K562 (cell line): ENCODE results near the gene BANP. TPM values are rescaled to one million over a fixed set of nuclear protein-coding genes. Genes with fewer than 3 reads are reported as not detected.
A peak's percentile ranks its signal among the peaks of the same experiment; 100 is the strongest.

Experiments used
- ARHGAP35 ChIP-seq: fragments of 450-650 bp; IDR thresholded peaks from 2 replicates; pipeline ENCODE4 v1.6.1; 2018; ENCODE audit not compliant: partially characterized antibody
- CBX2 ChIP-seq: fragments of 200-600 bp; sonication (generic); IDR thresholded peaks from one replicate; pipeline ENCODE4 v1.6.1; 2012; ENCODE audit warnings: mild to moderate bottlenecking, low read length, inconsistent platforms; ENCODE audit not compliant: insufficient read depth, poor library complexity, severe bottlenecking
- EP300 ChIP-seq: IDR thresholded peaks from 2 replicates; pipeline ENCODE4 v1.6.1; 2012; ENCODE audit warnings: low read length, improper control_type of control experiment
- ETV1 ChIP-seq: fragments of 450-650 bp; conservative IDR thresholded peaks from 2 replicates; pipeline ENCODE4 v1.6.1; 2016; ENCODE audit warnings: missing genetic modification characterization, control low read depth, low read depth, missing compliant biosample characterization
- FOSL1 ChIP-seq: fragments of 200-800 bp; sonication (Bioruptor generic); conservative IDR thresholded peaks from 2 replicates; pipeline ENCODE4 v1.6.1; 2016; ENCODE audit warnings: missing genetic modification characterization, missing compliant biosample characterization
- GATAD2B ChIP-seq: fragments of 450-650 bp; IDR thresholded peaks from 2 replicates; pipeline ENCODE4 v1.6.1; 2017; ENCODE audit warnings: mild to moderate bottlenecking, borderline replicate concordance
- IFI16 ChIP-seq: fragments of 250-450 bp; sonication (Bioruptor Pico); IDR thresholded peaks from 2 replicates; pipeline ENCODE4 v2.1.2; 2022; ENCODE audit warnings: mild to moderate bottlenecking, inconsistent platforms
- KDM1A ChIP-seq, 2 experiments: fragments of 450-650 bp; IDR thresholded peaks; 2 replicates each; pipeline ENCODE4 v1.6.1; 2016; ENCODE audit warnings: mild to moderate bottlenecking in 2 of 2
- MYBL2 ChIP-seq, 2 experiments: fragments of 450-650 bp in 1 of 2; sonication (generic) in 1 of 2; formaldehyde crosslinking in 1 of 2; IDR thresholded peaks; 2 replicates each; pipeline versions ENCODE4 v1.6.1 to v1.8.1; 2017 to 2022; ENCODE audit warnings: borderline replicate concordance in 1 of 2, inconsistent platforms in 1 of 2, low read depth in 1 of 2, mild to moderate bottlenecking in 1 of 2, missing genetic modification reagents in 1 of 2, moderate library complexity in 1 of 2
- PHF8 ChIP-seq: fragments of 200-600 bp; sonication (generic); IDR thresholded peaks from 2 replicates; pipeline ENCODE4 v1.6.1; 2012; ENCODE audit warnings: mixed run types, mild to moderate bottlenecking, inconsistent platforms, low read length, moderate library complexity, borderline replicate concordance
- POLR3G ChIP-seq: IDR thresholded peaks from 2 replicates; pipeline ENCODE4 v1.6.1; 2011; ENCODE audit not compliant: insufficient read length, insufficient replicate concordance; ENCODE audit errors: extremely low read depth
- SAP30 ChIP-seq: fragments of 200-600 bp; sonication (generic); IDR thresholded peaks from 2 replicates; pipeline ENCODE4 v1.6.1; 2012; ENCODE audit warnings: borderline replicate concordance, low read depth, mild to moderate bottlenecking, moderate library complexity, low read length, control low read depth, inconsistent platforms; ENCODE audit not compliant: insufficient read depth, poor library complexity, severe bottlenecking
- SREBF1 ChIP-seq: fragments of 150-350 bp; IDR thresholded peaks from 2 replicates; pipeline ENCODE4 v1.6.1; 2014; ENCODE audit warnings: antibody characterized with exemption, low read depth, low read length, borderline replicate concordance
- TAF1 ChIP-seq: IDR thresholded peaks from 2 replicates; pipeline ENCODE4 v1.6.1; 2011; ENCODE audit warnings: mild to moderate bottlenecking, low read length, moderate library complexity; ENCODE audit not compliant: insufficient read depth, control insufficient read depth, severe bottlenecking; ENCODE audit errors: extremely low read depth
- TCF3 ChIP-seq: sonication (generic); formaldehyde crosslinking; IDR thresholded peaks from 2 replicates; pipeline ENCODE4 v1.4.0; 2020; ENCODE audit warnings: mild to moderate bottlenecking, missing genetic modification reagents
- TCF7 ChIP-seq: sonication (generic); IDR thresholded peaks from 2 replicates; pipeline ENCODE4 v1.6.1; 2016; ENCODE audit warnings: antibody characterized with exemption, borderline replicate concordance
- ZBTB17 ChIP-seq: fragments of 450-650 bp; formaldehyde crosslinking; IDR thresholded peaks from 2 replicates; pipeline ENCODE4 v1.4.0; 2020; ENCODE audit warnings: mild to moderate bottlenecking
- ZC3H4 ChIP-seq: sonication (generic); formaldehyde crosslinking; IDR thresholded peaks from 2 replicates; pipeline ENCODE4 v1.9.0; 2021; ENCODE audit warnings: missing genetic modification reagents, borderline replicate concordance
- ZFP36 ChIP-seq: fragments of 150-350 bp; IDR thresholded peaks from 2 replicates; pipeline ENCODE4 v1.6.1; 2018; ENCODE audit warnings: low read length, low read depth; ENCODE audit not compliant: partially characterized antibody
- ZNF707 ChIP-seq: fragments of 250-450 bp; sonication (Bioruptor Pico); conservative IDR thresholded peaks from 2 replicates; pipeline ENCODE4 v1.8.0; 2022; ENCODE audit warnings: inconsistent platforms, mild to moderate bottlenecking, moderate library complexity
- polyA plus RNA-seq, 8 experiments: library from polyadenylated mRNA; depleted of rRNA in 4 of 8; stranded (reverse) in 5 of 8; unstranded in 3 of 8; fragments of >200 nt; fragmentation: Nextera tagmentation in 2 of 8; fragmentation: Illumina TruSeq in 1 of 8; extraction: Ambion mirVana in 2 of 8; extraction: Trizol in 1 of 8; gene quantifications; 2 replicates each; pipeline versions ENCODE4 v1.2.1 to v1.2.3, GENCODE V29; 2011 to 2014; ENCODE audit warnings: inconsistent platforms in 1 of 8, missing spikeins in 1 of 8
- total RNA-seq, 7 experiments: library from RNA; depleted of rRNA in 6 of 7; stranded (reverse); fragments of >200 nt in 6 of 7; fragmentation: Illumina TruSeq in 2 of 7; extraction: Trizol in 2 of 7; gene quantifications; 2 replicates each; pipeline versions ENCODE4 v1.2.1 to v1.2.3, GENCODE V29; 2011 to 2021; ENCODE audit warnings: low replicate concordance in 1 of 7
- TF ChIP-seq, protein P1 (sequence below): fragments of 450-650 bp; IDR thresholded peaks from 2 replicates; pipeline ENCODE4 v1.7.1; 2018; ENCODE audit warnings: mild to moderate bottlenecking, low read depth; ENCODE audit not compliant: partially characterized antibody
- TF ChIP-seq, protein P2 (sequence below): fragments of 250-450 bp; sonication (Bioruptor Pico); IDR thresholded peaks from 2 replicates; pipeline ENCODE4 v1.8.0; 2021; ENCODE audit warnings: moderate library complexity, mild to moderate bottlenecking, inconsistent platforms
- TF ChIP-seq, protein P3 (sequence below): fragments of 450-650 bp; IDR thresholded peaks from 2 replicates; pipeline ENCODE4 v1.6.1; 2014; ENCODE audit warnings: low read depth, mild to moderate bottlenecking, moderate library complexity, borderline replicate concordance
- TF ChIP-seq, protein P4 (sequence below): fragments of 450-650 bp; formaldehyde crosslinking; IDR thresholded peaks from 2 replicates; pipeline ENCODE4 v1.4.0; 2020; ENCODE audit warnings: mild to moderate bottlenecking

BANP gene
- total and polyA plus RNA-seq, 9 of the 15 experiments (the other 6 are each of a cell fraction or from before 2014, with no cell fraction given), result 4.6 to 22.1 (median 15.6) TPM

DNA sequence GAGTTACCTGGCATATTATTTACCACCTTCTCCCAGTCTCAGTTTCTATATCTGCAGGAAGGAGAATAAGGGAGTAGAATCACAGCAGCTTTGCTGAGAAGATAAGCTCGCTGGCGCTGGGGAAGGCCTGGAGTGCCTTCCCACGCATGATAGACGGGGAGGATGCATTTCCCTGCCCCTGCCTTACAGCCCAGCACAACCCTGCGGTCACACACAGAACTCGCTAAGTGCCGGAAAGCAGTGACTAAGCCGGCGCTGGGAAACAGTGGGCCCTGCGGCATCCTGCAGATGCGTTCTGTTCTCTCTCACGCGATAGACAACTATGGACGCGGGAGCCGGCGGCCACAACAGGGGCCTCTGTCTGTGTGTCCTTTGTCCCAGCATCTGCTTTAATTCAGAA is 19.7 kb upstream of the BANP start (continued):
- no peak for TF ChIP-seq TAF1
- TF ChIP-seq KDM1A (IDR thresholded peaks at IDR 0.05), result peak; percentile 88
- TF ChIP-seq ZBTB17 (CRISPR knock-in tag), result no peak
- TF ChIP-seq, protein P1, sequence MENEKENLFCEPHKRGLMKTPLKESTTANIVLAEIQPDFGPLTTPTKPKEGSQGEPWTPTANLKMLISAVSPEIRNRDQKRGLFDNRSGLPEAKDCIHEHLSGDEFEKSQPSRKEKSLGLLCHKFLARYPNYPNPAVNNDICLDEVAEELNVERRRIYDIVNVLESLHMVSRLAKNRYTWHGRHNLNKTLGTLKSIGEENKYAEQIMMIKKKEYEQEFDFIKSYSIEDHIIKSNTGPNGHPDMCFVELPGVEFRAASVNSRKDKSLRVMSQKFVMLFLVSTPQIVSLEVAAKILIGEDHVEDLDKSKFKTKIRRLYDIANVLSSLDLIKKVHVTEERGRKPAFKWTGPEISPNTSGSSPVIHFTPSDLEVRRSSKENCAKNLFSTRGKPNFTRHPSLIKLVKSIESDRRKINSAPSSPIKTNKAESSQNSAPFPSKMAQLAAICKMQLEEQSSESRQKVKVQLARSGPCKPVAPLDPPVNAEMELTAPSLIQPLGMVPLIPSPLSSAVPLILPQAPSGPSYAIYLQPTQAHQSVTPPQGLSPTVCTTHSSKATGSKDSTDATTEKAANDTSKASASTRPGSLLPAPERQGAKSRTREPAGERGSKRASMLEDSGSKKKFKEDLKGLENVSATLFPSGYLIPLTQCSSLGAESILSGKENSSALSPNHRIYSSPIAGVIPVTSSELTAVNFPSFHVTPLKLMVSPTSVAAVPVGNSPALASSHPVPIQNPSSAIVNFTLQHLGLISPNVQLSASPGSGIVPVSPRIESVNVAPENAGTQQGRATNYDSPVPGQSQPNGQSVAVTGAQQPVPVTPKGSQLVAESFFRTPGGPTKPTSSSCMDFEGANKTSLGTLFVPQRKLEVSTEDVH, result no peak
- TF ChIP-seq PHF8, result no peak
- TF ChIP-seq ETV1, result peak; percentile 81
- no peak for TF ChIP-seq ZFP36
- no peak for TF ChIP-seq ZNF707 (CRISPR knock-in tag)
- no peak for TF ChIP-seq TCF7
- TF ChIP-seq, protein P2, sequence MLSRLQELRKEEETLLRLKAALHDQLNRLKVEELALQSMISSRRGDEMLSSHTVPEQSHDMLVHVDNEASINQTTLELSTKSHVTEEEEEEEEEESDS (CRISPR knock-in tag), result no peak
- peak; percentile 74 for TF ChIP-seq TCF3 (CRISPR knock-in tag)
- no peak for TF ChIP-seq MYBL2 (IDR thresholded peaks at IDR 0.05; ENCODE audit: low read depth)
- no peak for TF ChIP-seq MYBL2 (CRISPR knock-in tag; IDR thresholded peaks at IDR 0.05; ENCODE audit: borderline replicate concordance)
- TF ChIP-seq FOSL1 (tag), result peak; percentile 59
- no peak for TF ChIP-seq SAP30
- no peak for TF ChIP-seq IFI16 (CRISPR knock-in tag)
- TF ChIP-seq, protein P3, sequence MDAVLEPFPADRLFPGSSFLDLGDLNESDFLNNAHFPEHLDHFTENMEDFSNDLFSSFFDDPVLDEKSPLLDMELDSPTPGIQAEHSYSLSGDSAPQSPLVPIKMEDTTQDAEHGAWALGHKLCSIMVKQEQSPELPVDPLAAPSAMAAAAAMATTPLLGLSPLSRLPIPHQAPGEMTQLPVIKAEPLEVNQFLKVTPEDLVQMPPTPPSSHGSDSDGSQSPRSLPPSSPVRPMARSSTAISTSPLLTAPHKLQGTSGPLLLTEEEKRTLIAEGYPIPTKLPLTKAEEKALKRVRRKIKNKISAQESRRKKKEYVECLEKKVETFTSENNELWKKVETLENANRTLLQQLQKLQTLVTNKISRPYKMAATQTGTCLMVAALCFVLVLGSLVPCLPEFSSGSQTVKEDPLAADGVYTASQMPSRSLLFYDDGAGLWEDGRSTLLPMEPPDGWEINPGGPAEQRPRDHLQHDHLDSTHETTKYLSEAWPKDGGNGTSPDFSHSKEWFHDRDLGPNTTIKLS, result no peak
- TF ChIP-seq ARHGAP35, result no peak
- peak; percentile 36; the same call in 1 of the 2 replicates for TF ChIP-seq EP300
- no peak for TF ChIP-seq POLR3G
- no peak for TF ChIP-seq SREBF1
- TF ChIP-seq, protein P4, sequence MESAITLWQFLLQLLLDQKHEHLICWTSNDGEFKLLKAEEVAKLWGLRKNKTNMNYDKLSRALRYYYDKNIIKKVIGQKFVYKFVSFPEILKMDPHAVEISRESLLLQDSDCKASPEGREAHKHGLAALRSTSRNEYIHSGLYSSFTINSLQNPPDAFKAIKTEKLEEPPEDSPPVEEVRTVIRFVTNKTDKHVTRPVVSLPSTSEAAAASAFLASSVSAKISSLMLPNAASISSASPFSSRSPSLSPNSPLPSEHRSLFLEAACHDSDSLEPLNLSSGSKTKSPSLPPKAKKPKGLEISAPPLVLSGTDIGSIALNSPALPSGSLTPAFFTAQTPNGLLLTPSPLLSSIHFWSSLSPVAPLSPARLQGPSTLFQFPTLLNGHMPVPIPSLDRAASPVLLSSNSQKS (CRISPR knock-in tag), result no peak
- no peak for TF ChIP-seq ZC3H4 (CRISPR knock-in tag)
- TF ChIP-seq CBX2, result no peak
- TF ChIP-seq GATAD2B, result no peak
